ENCODE measurements around the gene SLC43A1.

DNA sequence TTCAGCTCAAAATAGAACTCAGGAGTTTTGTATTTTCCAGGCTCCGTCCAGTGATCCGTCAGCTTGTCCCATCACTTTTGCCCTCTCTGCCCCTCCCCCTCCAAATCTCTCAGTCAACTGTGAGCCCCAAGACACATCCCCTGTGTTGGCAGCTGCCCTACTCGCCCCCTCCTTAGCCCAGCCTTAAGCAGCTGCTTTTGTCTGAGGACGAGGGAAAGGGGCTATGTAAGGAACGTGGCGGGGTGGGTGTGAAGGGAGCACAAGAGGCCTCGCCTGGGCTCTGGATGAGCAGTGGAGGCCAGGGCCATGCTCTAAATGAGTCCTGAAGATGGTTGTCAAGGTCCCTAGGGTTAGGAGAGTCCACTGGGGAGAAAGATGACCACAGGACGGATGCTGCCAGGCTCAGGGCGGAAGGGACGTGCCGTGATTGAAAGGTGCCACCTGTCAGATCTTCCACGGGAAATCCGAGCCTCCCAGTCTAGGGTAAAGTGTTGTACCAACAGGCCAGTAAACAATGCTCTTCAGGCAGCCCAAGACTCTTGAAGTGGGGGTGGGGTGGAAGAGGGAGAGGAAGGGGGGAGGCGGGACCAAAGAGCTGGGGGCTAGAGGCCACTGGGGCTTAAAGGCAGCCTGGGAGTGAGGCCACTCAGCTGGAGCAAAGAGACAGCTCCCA, 21.6 kb upstream of the SLC43A1 start, which contains the start of gene SMTNL1:
- no peak for TF ChIP-seq ZNF274 (IDR thresholded peaks at IDR 0.05; ENCODE audit: low read depth, low read length)
- no peak for TF ChIP-seq YY1 (IDR thresholded peaks at IDR 0.05; ENCODE audit: insufficient read depth, insufficient read length)

All from NT2/D1 (cell line).